Putamen (tissue), 1 donor: ENCODE measurements around the gene EPHA4.

Source experiments
- DNase-seq: peaks from one replicate; pipeline ENCODE4 v3.0.0-alpha.2; 2016; ENCODE audit warnings: low spot score

Gene EPHA4

GRCh38 chr2:221392228-221392881, 179.7 kb downstream of the EPHA4 start:
- DNase-seq = no peak

- DNase-seq = no peak
These were observed 181.2 kb downstream of the EPHA4 start for GRCh38 chr2:221390878-221391277.

GRCh38 chr2:221389904-221390303, 182.2 kb downstream of the EPHA4 start:
- DNase-seq = no peak

- DNase-seq = no peak
These were observed 182.7 kb downstream of the EPHA4 start for GRCh38 chr2:221389421-221389820.

GRCh38 chr2:221388891-221389290, 183.2 kb downstream of the EPHA4 start:
- DNase-seq = no peak

GRCh38 chr2:221385716-221386115, 186.4 kb downstream of the EPHA4 start:
- DNase-seq = no peak

- no peak for DNase-seq
These were observed 190.1 kb downstream of the EPHA4 start for GRCh38 chr2:221381928-221382488.

GRCh38 chr2:221380686-221381085, 191.4 kb downstream of the EPHA4 start:
- no peak for DNase-seq

GRCh38 chr2:221380062-221380461, 192.0 kb downstream of the EPHA4 start:
- no peak for DNase-seq

- DNase-seq = peak; percentile 22
These were observed 194.5 kb downstream of the EPHA4 start for GRCh38 chr2:221377597-221377996.

- DNase-seq = no peak
These were observed 195.0 kb downstream of the EPHA4 start for GRCh38 chr2:221377066-221377465.

GRCh38 chr2:221374234-221374633, 197.9 kb downstream of the EPHA4 start:
- no peak for DNase-seq

GRCh38 chr2:221372907-221373306, 199.2 kb downstream of the EPHA4 start:
- no peak for DNase-seq

GRCh38 chr2:221372159-221372884, 199.8 kb downstream of the EPHA4 start:
- DNase-seq = no peak

- no peak for DNase-seq
These were observed 200.8 kb downstream of the EPHA4 start for GRCh38 chr2:221371347-221371746.

GRCh38 chr2:221370857-221371211, 201.3 kb downstream of the EPHA4 start:
- DNase-seq = no peak

- DNase-seq = no peak
These were observed 201.8 kb downstream of the EPHA4 start for GRCh38 chr2:221370076-221370856.
